ENCODE results near the gene EOLA1.

GRCh38 chrX:149568701-149569296 is 28.0 kb downstream of the EOLA1 start:
- TF ChIP-seq CTCF (conservative IDR thresholded peaks at IDR 0.05; ENCODE audit: low read depth, low read length) = no peak
- no peak for TF ChIP-seq RCOR1 (IDR thresholded peaks at IDR 0.05; ENCODE audit: insufficient replicate concordance, low read length)
- no peak for TF ChIP-seq RFX5 (IDR thresholded peaks at IDR 0.05; ENCODE audit: low read depth, low read length)
- no peak for TF ChIP-seq ELK1 (IDR thresholded peaks at IDR 0.05; ENCODE audit: borderline replicate concordance, low read depth, low read length)
- TF ChIP-seq POLR2A (IDR thresholded peaks at IDR 0.05; ENCODE audit: low read depth, low read length) = no peak
- no peak for TF ChIP-seq MXI1 (IDR thresholded peaks at IDR 0.05; ENCODE audit: borderline replicate concordance, low read depth, low read length)
- TF ChIP-seq CHD1 (IDR thresholded peaks at IDR 0.05; ENCODE audit: low read depth, low read length) = no peak
